Adrenal gland (tissue), 5 donors: ENCODE data around the gene ZNF341.

Source experiments
- POLR2A ChIP-seq, 2 donors: fragments of 450-650 bp; IDR thresholded peaks; one replicate each; pipeline ENCODE4 v1.6.1; 2017; ENCODE audit warnings: antibody characterized with exemption in 2 of 2, mild to moderate bottlenecking in 2 of 2, moderate library complexity in 1 of 2
- TF ChIP-seq, protein P1 (sequence below), 6 experiments: fragments of 450-650 bp in 4 of 6; fragments of 200-600 bp in 2 of 6; sonication (generic) in 1 of 6; IDR thresholded peaks; 1 replicate in 5 of 6; 2 replicates in 1 of 6; pipeline versions ENCODE4 v1.5.1 to v1.8.0; 2016 to 2021; ENCODE audit warnings: antibody characterized with exemption in 6 of 6, mild to moderate bottlenecking in 2 of 6, moderate library complexity in 1 of 6
- donor health status: DM: no; HTN: no; CAD: no.

DNA sequence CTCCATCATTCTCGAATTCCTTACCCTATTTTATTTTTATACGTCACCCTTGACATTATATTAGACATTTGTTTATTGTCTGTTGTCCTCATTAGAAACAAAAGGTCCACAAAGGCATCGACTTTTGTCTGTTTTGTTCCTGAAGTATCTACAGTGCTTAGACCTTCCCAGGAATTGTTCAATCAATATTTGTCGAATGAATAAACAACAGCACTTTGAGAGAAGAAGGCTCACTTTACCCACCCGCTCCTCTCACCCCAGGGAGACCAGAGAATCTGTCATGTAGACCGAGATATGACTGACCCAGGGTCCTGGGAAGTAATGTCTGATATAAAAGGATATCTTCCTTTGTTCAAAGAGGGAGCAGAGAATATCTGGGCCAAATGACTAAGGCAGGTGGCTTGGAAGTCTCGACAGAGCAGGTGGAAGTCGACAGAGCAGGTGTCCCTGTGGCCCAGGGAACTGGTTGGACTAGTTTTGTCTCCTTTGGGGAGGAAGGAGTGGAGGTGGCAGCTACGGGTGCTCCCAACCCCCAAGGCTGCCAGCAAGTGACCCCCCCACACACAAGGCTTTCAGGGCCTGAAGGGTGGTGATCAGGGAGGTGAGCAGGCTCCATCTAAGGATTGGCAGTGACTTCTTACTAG, 64.6 kb downstream of the ZNF341 start:
- TF ChIP-seq POLR2A (IDR thresholded peaks at IDR 0.05) = no peak
- TF ChIP-seq, protein P1, sequence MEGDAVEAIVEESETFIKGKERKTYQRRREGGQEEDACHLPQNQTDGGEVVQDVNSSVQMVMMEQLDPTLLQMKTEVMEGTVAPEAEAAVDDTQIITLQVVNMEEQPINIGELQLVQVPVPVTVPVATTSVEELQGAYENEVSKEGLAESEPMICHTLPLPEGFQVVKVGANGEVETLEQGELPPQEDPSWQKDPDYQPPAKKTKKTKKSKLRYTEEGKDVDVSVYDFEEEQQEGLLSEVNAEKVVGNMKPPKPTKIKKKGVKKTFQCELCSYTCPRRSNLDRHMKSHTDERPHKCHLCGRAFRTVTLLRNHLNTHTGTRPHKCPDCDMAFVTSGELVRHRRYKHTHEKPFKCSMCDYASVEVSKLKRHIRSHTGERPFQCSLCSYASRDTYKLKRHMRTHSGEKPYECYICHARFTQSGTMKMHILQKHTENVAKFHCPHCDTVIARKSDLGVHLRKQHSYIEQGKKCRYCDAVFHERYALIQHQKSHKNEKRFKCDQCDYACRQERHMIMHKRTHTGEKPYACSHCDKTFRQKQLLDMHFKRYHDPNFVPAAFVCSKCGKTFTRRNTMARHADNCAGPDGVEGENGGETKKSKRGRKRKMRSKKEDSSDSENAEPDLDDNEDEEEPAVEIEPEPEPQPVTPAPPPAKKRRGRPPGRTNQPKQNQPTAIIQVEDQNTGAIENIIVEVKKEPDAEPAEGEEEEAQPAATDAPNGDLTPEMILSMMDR (IDR thresholded peaks at IDR 0.05) = no peak
